Liver (tissue), 9 donors: ENCODE measurements around the gene TPK1. TPM values are rescaled to one million over a fixed set of nuclear protein-coding genes. Genes with fewer than 3 reads are reported as not detected.

ENCODE experiments used
- DNase-seq: peaks from one replicate; pipeline ENCODE4 v3.0.0-alpha.2; 2017; ENCODE audit warnings: low spot score
- H3K27ac ChIP-seq, 2 donors: one replicate each; pipeline ENCODE4 v1.7.0; 2013; ENCODE audit warnings: inconsistent platforms in 2 of 2, low read length in 2 of 2, control low read depth in 1 of 2, low read depth in 1 of 2, mild to moderate bottlenecking in 1 of 2
- H3K27me3 ChIP-seq, 4 donors: one replicate each; pipeline versions ENCODE4 v1.6.1 to v1.7.0; 2013; ENCODE audit warnings: low read length in 3 of 4, inconsistent platforms in 1 of 4, mild to moderate bottlenecking in 1 of 4, moderate library complexity in 1 of 4; ENCODE audit not compliant: control insufficient read depth in 4 of 4, insufficient read depth in 4 of 4
- H3K36me3 ChIP-seq, 4 donors: one replicate each; pipeline versions ENCODE4 v1.6.1 to v1.7.0; 2013; ENCODE audit warnings: low read length in 3 of 4, mild to moderate bottlenecking in 3 of 4, low read depth in 1 of 4, moderate library complexity in 1 of 4; ENCODE audit not compliant: control insufficient read depth in 4 of 4, insufficient read depth in 3 of 4
- H3K4me1 ChIP-seq, 4 donors: one replicate each; pipeline versions ENCODE4 v1.6.1 to v1.7.0; 2013; ENCODE audit warnings: low read length in 3 of 4, mild to moderate bottlenecking in 3 of 4, moderate library complexity in 1 of 4; ENCODE audit not compliant: control insufficient read depth in 4 of 4, insufficient read depth in 4 of 4
- H3K4me3 ChIP-seq, 3 donors: one replicate each; pipeline versions ENCODE4 v1.6.1 to v1.7.0; 2013; ENCODE audit warnings: low read length in 3 of 3, control low read depth in 1 of 3, low read depth in 1 of 3, mild to moderate bottlenecking in 1 of 3
- H3K9ac ChIP-seq, 2 donors: one replicate each; pipeline ENCODE4 v1.7.0; 2013; ENCODE audit warnings: low read length in 2 of 2, mild to moderate bottlenecking in 2 of 2, moderate library complexity in 2 of 2, control low read depth in 1 of 2, low read depth in 1 of 2
- H3K9me3 ChIP-seq, 4 donors: one replicate each; pipeline versions ENCODE4 v1.6.1 to v1.7.0; 2013; ENCODE audit warnings: low read length in 3 of 4; ENCODE audit not compliant: control insufficient read depth in 4 of 4
- EGR1 ChIP-seq, 2 donors: IDR thresholded peaks; 2 replicates each; pipeline ENCODE4 v1.6.1; 2016 to 2018; ENCODE audit warnings: antibody characterized with exemption in 2 of 2, low read depth in 2 of 2
- FOXA1 ChIP-seq: IDR thresholded peaks from 2 replicates; pipeline ENCODE4 v1.6.1; 2016; ENCODE audit warnings: antibody characterized with exemption
- FOXA2 ChIP-seq: IDR thresholded peaks from 2 replicates; pipeline ENCODE4 v1.6.1; 2016; ENCODE audit warnings: antibody characterized with exemption
- GABPA ChIP-seq, 2 donors: IDR thresholded peaks in 1 of 2; conservative IDR thresholded peaks in 1 of 2; 2 replicates each; pipeline ENCODE4 v1.6.1; 2016; ENCODE audit warnings: antibody characterized with exemption in 2 of 2, mild to moderate bottlenecking in 1 of 2, moderate library complexity in 1 of 2
- HNF4A ChIP-seq, 2 donors: conservative IDR thresholded peaks; 2 replicates each; pipeline ENCODE4 v1.6.1; 2016; ENCODE audit warnings: antibody characterized with exemption in 2 of 2, mild to moderate bottlenecking in 2 of 2
- HNF4G ChIP-seq: IDR thresholded peaks from 2 replicates; pipeline ENCODE4 v1.6.1; 2016; ENCODE audit warnings: antibody characterized with exemption
- JUND ChIP-seq, 2 donors: IDR thresholded peaks; 2 replicates each; pipeline ENCODE4 v1.6.1; 2016; ENCODE audit warnings: antibody characterized with exemption in 2 of 2
- NR2F2 ChIP-seq: IDR thresholded peaks from 2 replicates; pipeline ENCODE4 v1.6.1; 2016; ENCODE audit warnings: antibody characterized with exemption
- RAD21 ChIP-seq, 2 donors: IDR thresholded peaks; 2 replicates each; pipeline ENCODE4 v1.6.1; 2016; ENCODE audit warnings: antibody characterized with exemption in 2 of 2, mild to moderate bottlenecking in 2 of 2
- SP1 ChIP-seq: IDR thresholded peaks from 2 replicates; pipeline ENCODE4 v1.6.1; 2018; ENCODE audit warnings: antibody characterized with exemption, mild to moderate bottlenecking
- TAF1 ChIP-seq: conservative IDR thresholded peaks from 2 replicates; pipeline ENCODE4 v1.6.1; 2016; ENCODE audit warnings: antibody characterized with exemption, mild to moderate bottlenecking
- YY1 ChIP-seq: IDR thresholded peaks from 2 replicates; pipeline ENCODE4 v1.6.1; 2016; ENCODE audit warnings: antibody characterized with exemption, mild to moderate bottlenecking
- WGBS: extraction: QIAGEN DNeasy Blood & Tissue Kit; methylation state at CpG from one replicate; pipeline ENCODE4 v1.1.7; 2013; 5-methylcytosine and 5-hydroxymethylcytosine counted together
- polyA plus RNA-seq, 2 donors: library from polyadenylated mRNA; stranded (reverse) in 1 of 2; unstranded in 1 of 2; fragments of 200-250 nt in 1 of 2; fragments of >200 nt in 1 of 2; fragmentation: Nextera tagmentation in 1 of 2; extraction: Ambion mirVana in 1 of 2; gene quantifications; one replicate each; pipeline versions ENCODE4 v1.2.1 to v1.2.3, GENCODE V29; 2013 to 2015
- total RNA-seq, 2 donors: library from RNA; depleted of rRNA; stranded (reverse); fragments of >200 nt; gene quantifications; one replicate each; pipeline ENCODE4 v1.2.3, GENCODE V29; 2014
- TF ChIP-seq, protein P1 (sequence below): IDR thresholded peaks from 2 replicates; pipeline ENCODE4 v1.6.1; 2016; ENCODE audit warnings: antibody characterized with exemption, mild to moderate bottlenecking
- TF ChIP-seq, protein P2 (sequence below): IDR thresholded peaks from 2 replicates; pipeline ENCODE4 v1.6.1; 2016; ENCODE audit warnings: antibody characterized with exemption
- TF ChIP-seq, protein P3 (sequence below): IDR thresholded peaks from 2 replicates; pipeline ENCODE4 v1.6.1; 2016; ENCODE audit warnings: antibody characterized with exemption
- TF ChIP-seq, protein P4 (sequence below): IDR thresholded peaks from 2 replicates; pipeline ENCODE4 v1.6.1; 2016; ENCODE audit warnings: antibody characterized with exemption
- donor health status: healthy.
- donor health status: healthy.
- donor health status: healthy.
- donor health status: healthy.
- donor health status: healthy.

TPK1 gene
- total and polyA plus RNA-seq, 4 donors: 2.2 to 7.5 (median 3.3) TPM

DNA sequence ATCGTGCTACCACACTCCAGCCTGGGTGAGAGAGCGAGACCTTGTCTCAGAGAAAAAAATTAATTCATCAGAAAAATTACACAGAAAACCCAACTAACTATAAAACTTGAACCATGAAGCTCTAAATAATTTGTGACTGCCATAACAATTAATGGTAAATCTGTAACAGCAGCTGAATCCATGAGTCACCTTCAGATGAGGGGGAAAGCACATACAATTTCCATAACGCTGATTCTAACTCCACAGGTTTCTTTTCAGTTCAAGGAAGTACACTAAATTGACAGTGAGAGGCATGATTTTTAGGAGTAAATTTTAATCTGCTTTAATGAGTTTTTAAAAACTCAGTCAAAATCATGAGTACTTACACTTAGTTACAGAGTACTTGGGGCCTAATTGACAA, 312.2 kb downstream of the TPK1 start (continued):
- TF ChIP-seq, protein P1, sequence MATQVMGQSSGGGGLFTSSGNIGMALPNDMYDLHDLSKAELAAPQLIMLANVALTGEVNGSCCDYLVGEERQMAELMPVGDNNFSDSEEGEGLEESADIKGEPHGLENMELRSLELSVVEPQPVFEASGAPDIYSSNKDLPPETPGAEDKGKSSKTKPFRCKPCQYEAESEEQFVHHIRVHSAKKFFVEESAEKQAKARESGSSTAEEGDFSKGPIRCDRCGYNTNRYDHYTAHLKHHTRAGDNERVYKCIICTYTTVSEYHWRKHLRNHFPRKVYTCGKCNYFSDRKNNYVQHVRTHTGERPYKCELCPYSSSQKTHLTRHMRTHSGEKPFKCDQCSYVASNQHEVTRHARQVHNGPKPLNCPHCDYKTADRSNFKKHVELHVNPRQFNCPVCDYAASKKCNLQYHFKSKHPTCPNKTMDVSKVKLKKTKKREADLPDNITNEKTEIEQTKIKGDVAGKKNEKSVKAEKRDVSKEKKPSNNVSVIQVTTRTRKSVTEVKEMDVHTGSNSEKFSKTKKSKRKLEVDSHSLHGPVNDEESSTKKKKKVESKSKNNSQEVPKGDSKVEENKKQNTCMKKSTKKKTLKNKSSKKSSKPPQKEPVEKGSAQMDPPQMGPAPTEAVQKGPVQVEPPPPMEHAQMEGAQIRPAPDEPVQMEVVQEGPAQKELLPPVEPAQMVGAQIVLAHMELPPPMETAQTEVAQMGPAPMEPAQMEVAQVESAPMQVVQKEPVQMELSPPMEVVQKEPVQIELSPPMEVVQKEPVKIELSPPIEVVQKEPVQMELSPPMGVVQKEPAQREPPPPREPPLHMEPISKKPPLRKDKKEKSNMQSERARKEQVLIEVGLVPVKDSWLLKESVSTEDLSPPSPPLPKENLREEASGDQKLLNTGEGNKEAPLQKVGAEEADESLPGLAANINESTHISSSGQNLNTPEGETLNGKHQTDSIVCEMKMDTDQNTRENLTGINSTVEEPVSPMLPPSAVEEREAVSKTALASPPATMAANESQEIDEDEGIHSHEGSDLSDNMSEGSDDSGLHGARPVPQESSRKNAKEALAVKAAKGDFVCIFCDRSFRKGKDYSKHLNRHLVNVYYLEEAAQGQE: no peak
- no peak for TF ChIP-seq JUND (IDR thresholded peaks at IDR 0.05)
- no peak for TF ChIP-seq SP1
- TF ChIP-seq HNF4A (conservative IDR thresholded peaks at IDR 0.05): no peak
- no peak for TF ChIP-seq RAD21 (IDR thresholded peaks at IDR 0.05)

DNA sequence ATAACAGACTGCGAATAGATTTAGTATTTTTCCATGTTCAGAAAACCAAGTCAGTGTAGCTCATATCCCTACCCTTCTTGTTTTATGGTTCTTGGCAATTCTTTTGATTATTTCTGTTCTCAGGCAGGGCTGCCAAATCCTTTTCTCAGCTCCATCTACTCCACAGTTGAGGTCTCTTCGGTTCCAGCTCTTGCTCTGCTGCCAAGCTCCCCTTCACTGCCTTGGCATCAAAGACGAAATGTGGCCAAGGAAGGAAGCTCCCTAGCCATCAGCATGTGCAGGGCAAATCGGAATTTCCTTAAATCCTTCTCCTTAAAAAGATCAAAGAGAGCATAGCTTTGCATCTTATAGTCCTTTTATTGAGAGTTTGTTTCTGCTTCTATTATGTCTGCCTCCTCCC, 315.9 kb downstream of the TPK1 start:
- WGBS: 78% methylated on average over 4 of the region's 4 CpGs
- Histone ChIP-seq H3K4me1 (no peaks in the 10 kb centered on the region), H3K9ac (no peak overlapping the region), H3K4me3 (no peak overlapping the region), H3K27me3 (no peaks in the 10 kb centered on the region), H3K27ac (no peak overlapping the region), H3K9me3 (no peaks in the 10 kb centered on the region), H3K36me3 (no peaks in the 10 kb centered on the region)
- DNase-seq: no peak
- TF ChIP-seq GABPA (IDR thresholded peaks at IDR 0.05 in 1 of 2, conservative IDR thresholded peaks at IDR 0.05 in 1 of 2) (no peak), RAD21 (IDR thresholded peaks at IDR 0.05) (no peak), HNF4G (no peak), JUND (IDR thresholded peaks at IDR 0.05) (no peak), SP1 (no peak), FOXA2 (no peak), TAF1 (no peak), EGR1 (IDR thresholded peaks at IDR 0.05; ENCODE audit: low read depth in 2 of 2) (no peak)
- TF ChIP-seq, protein P2, sequence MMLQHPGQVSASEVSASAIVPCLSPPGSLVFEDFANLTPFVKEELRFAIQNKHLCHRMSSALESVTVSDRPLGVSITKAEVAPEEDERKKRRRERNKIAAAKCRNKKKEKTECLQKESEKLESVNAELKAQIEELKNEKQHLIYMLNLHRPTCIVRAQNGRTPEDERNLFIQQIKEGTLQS: no peak
- TF ChIP-seq, protein P3, sequence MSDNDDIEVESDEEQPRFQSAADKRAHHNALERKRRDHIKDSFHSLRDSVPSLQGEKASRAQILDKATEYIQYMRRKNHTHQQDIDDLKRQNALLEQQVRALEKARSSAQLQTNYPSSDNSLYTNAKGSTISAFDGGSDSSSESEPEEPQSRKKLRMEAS: no peak

DNA sequence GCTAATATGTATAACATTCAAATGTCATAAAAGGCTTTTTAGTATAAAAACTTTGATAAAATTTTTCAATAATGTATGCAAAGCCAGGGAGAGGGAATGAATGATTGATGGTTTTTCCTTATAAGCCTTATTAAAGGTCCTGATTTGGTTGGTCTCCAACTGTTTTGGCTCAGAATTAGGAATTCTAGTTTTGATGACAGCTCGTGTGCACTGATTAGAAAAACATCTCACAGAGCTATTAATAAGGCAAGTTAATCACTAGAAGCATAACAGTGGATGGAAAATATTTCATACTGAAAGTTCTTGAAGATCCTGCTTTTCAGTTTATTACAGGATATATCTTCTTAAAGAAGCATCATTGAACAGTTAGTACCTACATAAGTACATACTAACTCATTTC, 317.5 kb downstream of the TPK1 start:
- TF ChIP-seq FOXA1 (no peak), HNF4A (conservative IDR thresholded peaks at IDR 0.05) (no peak), YY1 (no peak), EGR1 (IDR thresholded peaks at IDR 0.05; ENCODE audit: low read depth in 2 of 2) (no peak), NR2F2 (no peak), GABPA (IDR thresholded peaks at IDR 0.05 in 1 of 2, conservative IDR thresholded peaks at IDR 0.05 in 1 of 2) (no peak), RAD21 (IDR thresholded peaks at IDR 0.05) (no peak)
- TF ChIP-seq, protein P4, sequence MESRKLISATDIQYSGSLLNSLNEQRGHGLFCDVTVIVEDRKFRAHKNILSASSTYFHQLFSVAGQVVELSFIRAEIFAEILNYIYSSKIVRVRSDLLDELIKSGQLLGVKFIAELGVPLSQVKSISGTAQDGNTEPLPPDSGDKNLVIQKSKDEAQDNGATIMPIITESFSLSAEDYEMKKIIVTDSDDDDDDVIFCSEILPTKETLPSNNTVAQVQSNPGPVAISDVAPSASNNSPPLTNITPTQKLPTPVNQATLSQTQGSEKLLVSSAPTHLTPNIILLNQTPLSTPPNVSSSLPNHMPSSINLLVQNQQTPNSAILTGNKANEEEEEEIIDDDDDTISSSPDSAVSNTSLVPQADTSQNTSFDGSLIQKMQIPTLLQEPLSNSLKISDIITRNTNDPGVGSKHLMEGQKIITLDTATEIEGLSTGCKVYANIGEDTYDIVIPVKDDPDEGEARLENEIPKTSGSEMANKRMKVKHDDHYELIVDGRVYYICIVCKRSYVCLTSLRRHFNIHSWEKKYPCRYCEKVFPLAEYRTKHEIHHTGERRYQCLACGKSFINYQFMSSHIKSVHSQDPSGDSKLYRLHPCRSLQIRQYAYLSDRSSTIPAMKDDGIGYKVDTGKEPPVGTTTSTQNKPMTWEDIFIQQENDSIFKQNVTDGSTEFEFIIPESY: no peak
- TF ChIP-seq, protein P3: no peak
- TF ChIP-seq, protein P1: no peak
- TF ChIP-seq, protein P2: no peak
- Histone ChIP-seq H3K27ac (no peak overlapping the region), H3K27me3 (no peaks in the 10 kb centered on the region), H3K4me3 (no peak overlapping the region), H3K36me3 (no peaks in the 10 kb centered on the region), H3K9ac (no peak overlapping the region), H3K9me3 (no peaks in the 10 kb centered on the region), H3K4me1 (no peaks in the 10 kb centered on the region)
- no peak for DNase-seq
- WGBS: 70% methylated on average over 1 of the region's 1 CpG
